ENCODE results near the gene NPY.
A peak's percentile ranks its signal among the peaks of the same experiment; 100 is the strongest.

Gene NPY

DNA sequence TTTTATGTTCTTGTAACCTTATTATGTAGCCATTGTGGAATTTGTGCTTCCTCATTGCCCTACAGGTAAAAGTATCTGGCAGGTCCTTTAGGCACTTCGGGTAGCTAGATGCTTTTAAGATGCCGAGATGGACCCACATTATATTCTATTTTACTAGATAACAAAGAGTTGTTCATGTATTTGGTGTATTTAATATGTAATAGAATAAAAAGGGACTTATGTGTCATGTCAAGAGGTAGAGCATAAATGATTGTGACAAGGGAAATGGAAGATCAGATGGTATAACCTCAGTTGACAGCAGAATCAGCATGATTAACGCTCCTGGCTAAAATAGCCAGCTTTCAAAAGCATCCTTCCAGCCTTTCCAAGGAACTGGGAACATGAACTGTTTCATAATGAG, 50.6 kb downstream of the NPY start:
- Mint-ChIP-seq H3K27ac (no peak overlapping the region), H3K36me3 (ENCODE audit: low read depth) (no peaks in the 10 kb centered on the region), H3K27me3 (peaks cover 11% of the 10 kb centered on the region), H3K9me3 (peaks cover 7% of the 10 kb centered on the region), H3K4me1 (no peaks in the 10 kb centered on the region), H3K4me3 (no peak overlapping the region)
- DNase-seq = no peak
- no peak for ATAC-seq

DNA sequence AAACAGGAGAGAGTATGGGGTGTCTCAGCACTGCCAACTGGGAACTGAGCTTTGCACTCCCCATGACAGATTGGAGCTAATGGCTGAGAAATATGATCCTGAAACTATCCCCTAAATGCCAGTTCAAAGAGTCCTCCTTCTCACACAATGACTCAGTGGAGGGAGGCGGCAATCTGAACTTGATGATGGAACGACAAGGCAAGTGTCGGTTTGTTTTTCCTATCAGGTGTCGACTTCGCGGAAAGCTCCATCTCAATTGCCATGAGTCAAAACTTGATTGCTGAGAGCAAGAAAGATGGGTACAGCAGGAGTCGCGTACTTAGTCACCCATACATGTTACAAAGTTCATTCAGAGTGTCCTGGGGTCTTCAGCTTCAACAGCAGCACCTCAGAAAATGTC, 52.5 kb downstream of the NPY start:
- Mint-ChIP-seq H3K27ac (no peak overlapping the region), H3K27me3 (peaks cover 11% of the 10 kb centered on the region), H3K9me3 (peaks cover 7% of the 10 kb centered on the region), H3K4me1 (no peaks in the 10 kb centered on the region), H3K4me3 (no peak overlapping the region), H3K36me3 (ENCODE audit: low read depth) (no peaks in the 10 kb centered on the region)
- no peak for ATAC-seq
- no peak for DNase-seq

DNA sequence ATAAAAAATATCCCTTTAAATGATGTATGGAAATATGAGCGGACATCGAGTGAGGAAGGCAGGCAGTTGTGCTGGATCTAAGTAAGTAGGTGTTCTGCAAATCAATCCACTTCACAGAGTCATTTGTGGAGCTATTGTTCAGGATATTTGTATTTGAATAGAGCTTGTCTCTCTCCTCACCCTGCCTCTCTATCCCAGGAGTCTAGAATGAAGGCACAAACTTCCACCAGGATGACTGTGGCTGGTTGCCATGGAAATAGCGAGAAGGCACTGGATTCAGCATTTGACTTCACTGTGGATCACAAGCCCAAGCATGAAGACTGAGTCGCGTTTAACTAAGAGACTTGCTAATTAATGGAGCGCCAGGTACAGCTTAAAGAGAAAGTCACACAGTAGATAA, 53.2 kb downstream of the NPY start:
- Mint-ChIP-seq H3K27me3 (peaks cover 11% of the 10 kb centered on the region), H3K4me1 (no peaks in the 10 kb centered on the region), H3K27ac (no peak overlapping the region), H3K9me3 (peaks cover 6% of the 10 kb centered on the region), H3K4me3 (no peak overlapping the region), H3K36me3 (ENCODE audit: low read depth) (no peaks in the 10 kb centered on the region)
- ATAC-seq (no peak), DNase-seq (no peak)

DNA sequence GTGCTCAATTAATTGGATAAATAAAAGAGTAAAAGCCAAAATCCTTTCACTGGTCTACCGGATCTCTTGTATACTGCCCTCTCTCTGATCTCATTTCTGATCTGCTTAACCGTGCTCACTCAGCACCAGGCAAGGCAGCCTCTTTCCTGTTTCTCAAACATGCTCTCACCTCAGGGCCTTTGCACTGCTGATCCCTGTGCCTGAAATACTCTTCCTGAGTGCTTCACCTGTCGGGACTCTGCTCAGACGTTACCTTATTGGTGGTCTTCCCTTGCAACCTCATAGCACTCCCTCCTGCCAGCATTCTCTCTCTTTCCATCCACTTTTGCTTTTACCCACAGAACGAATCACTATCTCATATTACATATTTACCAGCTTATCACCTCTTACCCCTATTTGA, 55.6 kb downstream of the NPY start:
- Mint-ChIP-seq H3K4me1 (no peaks in the 10 kb centered on the region), H3K4me3 (no peak overlapping the region), H3K27ac (no peak overlapping the region), H3K36me3 (ENCODE audit: low read depth) (no peaks in the 10 kb centered on the region), H3K9me3 (no peaks in the 10 kb centered on the region), H3K27me3 (peaks cover 8% of the 10 kb centered on the region)
- ATAC-seq (no peak), DNase-seq (no peak)

DNA sequence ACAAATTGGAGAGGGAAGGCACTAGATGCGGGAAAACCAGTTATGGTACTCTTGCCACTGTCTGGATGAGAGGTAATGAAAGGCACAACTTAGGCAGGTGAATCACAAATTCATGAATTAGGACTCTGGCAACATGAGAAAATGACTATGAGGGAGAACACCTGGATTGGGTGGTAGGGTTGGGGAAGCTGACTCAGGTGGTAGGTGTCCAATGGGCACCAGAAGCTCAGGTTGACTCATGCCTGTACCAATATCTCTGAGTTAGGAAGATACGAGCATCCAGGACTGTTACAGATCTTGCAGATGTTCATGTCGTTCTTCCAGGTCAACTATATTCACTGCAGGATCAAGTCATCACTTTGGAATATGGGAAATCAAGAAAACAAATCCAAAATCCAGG, 56.7 kb downstream of the NPY start:
- peak; percentile 54 for ATAC-seq
- no peaks in the 10 kb centered on the region for H3K9me3 Mint-ChIP-seq
- H3K4me3 Mint-ChIP-seq = no peak overlapping the region

More for the DNA sequence above, 56.7 kb downstream of the NPY start:
- DNase-seq = no peak
- no peaks in the 10 kb centered on the region for H3K4me1 Mint-ChIP-seq
- no peaks in the 10 kb centered on the region for H3K36me3 Mint-ChIP-seq (ENCODE audit: low read depth)
- H3K27me3 Mint-ChIP-seq = peaks cover 8% of the 10 kb centered on the region
- H3K27ac Mint-ChIP-seq = no peak overlapping the region
